Breast epithelium (tissue), 3 donors: Measurements from ENCODE around the gene PEX5L.
"Not testable (repeated sequence)": the region's sequence is repeated elsewhere in the genome, so short reads cannot be mapped to it uniquely, and the experiment has no call there.

Source experiments
- CTCF ChIP-seq, 3 donors: fragments of 450-650 bp; IDR thresholded peaks; one replicate each; pipeline ENCODE4 v1.5.1; 2016 to 2017; ENCODE audit warnings: antibody characterized with exemption in 3 of 3, mild to moderate bottlenecking in 3 of 3, moderate library complexity in 3 of 3
- POLR2A ChIP-seq: fragments of 450-650 bp; IDR thresholded peaks from one replicate; pipeline ENCODE4 v1.6.1; 2016; ENCODE audit warnings: antibody characterized with exemption, mild to moderate bottlenecking, moderate library complexity

GRCh38 chr3:180008318-180008717, 28.4 kb downstream of the PEX5L start:
- TF ChIP-seq POLR2A; CTCF (IDR thresholded peaks at IDR 0.05): not testable (repeated sequence)
